Activated CD4-positive, alpha-beta T cell treated with anti-CD3 and anti-CD28 coated beads, Interleukin-2, amount 50 U/mL, for 24 hours (primary cell): ENCODE results near the gene XPC.

ENCODE experiments used
- DNase-seq, 2 donors: peaks; one replicate each; pipeline ENCODE4 v3.0.0-alpha.2; 2020; ENCODE audit warnings: low read depth in 1 of 2, low spot score in 1 of 2

XPC gene

GRCh38 chr3:14148041-14148985 is 30.1 kb downstream of the XPC start:
- no peak for DNase-seq

- no peak for DNase-seq
Observed at GRCh38 chr3:14147617-14148016, 30.8 kb downstream of the XPC start.

DNA sequence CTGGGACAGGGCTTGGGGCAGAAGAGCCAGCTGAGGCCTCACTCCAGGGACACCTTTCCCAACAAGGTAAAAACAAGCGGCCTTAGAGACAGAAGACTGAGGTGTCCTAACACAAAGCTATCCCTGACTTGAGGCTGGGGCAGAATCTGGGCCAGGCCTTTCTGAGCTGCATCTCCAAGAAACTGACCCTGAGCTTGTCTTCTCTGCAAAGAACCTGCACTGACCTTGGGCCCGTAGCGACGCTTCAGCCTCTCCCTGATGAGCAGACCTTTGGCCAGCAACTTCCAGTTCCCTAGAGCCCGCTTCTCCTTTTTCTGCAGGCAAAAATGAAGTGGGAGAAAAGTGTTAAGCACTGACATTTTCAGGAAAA is 31.4 kb downstream of the XPC start:
- DNase-seq, result no peak

- no peak for DNase-seq
Observed at GRCh38 chr3:14146381-14147065, 31.9 kb downstream of the XPC start.

- no peak for DNase-seq
Observed at GRCh38 chr3:14145670-14146380, 32.6 kb downstream of the XPC start.

DNA sequence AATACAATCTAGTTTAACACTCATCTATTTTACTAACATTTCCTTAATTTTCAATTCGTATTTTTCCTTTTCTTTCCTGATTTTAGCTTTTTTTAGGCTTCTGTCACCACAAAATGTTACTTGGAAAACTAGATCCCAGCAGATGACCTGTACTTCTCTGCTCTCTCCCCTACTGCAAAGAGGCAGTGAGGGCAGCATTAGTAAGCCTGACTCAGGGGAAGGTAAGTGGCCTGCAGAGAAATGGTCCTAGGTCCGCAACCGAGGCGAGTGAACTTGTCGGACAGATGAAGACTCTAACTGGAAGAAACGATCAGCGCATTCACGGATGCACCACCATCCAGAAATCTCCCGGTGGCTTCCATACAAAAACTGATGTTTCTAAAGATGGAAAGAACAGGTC is 33.2 kb downstream of the XPC start:
- no peak for DNase-seq

- peak in 1 of 2 donors; percentile 71 for DNase-seq
Observed at GRCh38 chr3:14144423-14145075, 33.9 kb downstream of the XPC start.

GRCh38 chr3:14143271-14144225 is 34.9 kb downstream of the XPC start:
- DNase-seq, result no peak

GRCh38 chr3:14142567-14143270 is 35.7 kb downstream of the XPC start:
- DNase-seq, result peak in 1 of 2 donors; percentile 9

GRCh38 chr3:14141602-14142341 is 36.6 kb downstream of the XPC start:
- no peak for DNase-seq

- DNase-seq, result no peak
Observed at GRCh38 chr3:14141144-14141543, 37.3 kb downstream of the XPC start.

DNA sequence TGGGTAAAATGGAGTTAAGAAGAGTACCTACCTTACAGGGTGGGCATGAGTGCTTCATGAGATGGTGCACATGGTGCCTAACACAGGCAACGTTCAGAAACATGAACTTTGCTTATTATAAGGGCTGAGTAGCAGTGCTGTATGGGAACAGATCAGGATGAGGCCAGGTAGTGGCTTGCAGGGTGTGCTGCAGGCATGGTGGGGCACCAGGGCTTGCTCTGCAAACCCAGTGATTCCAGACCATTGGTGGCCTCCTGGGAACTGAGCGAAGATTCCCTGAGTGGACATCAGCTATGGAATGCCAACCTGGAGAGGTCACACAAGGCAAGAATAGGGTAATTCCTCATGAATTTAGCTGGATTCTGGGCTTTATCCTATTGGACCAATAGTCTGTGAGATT is 37.7 kb downstream of the XPC start:
- DNase-seq, result no peak

GRCh38 chr3:14139771-14140170 is 38.6 kb downstream of the XPC start:
- no peak for DNase-seq

DNA sequence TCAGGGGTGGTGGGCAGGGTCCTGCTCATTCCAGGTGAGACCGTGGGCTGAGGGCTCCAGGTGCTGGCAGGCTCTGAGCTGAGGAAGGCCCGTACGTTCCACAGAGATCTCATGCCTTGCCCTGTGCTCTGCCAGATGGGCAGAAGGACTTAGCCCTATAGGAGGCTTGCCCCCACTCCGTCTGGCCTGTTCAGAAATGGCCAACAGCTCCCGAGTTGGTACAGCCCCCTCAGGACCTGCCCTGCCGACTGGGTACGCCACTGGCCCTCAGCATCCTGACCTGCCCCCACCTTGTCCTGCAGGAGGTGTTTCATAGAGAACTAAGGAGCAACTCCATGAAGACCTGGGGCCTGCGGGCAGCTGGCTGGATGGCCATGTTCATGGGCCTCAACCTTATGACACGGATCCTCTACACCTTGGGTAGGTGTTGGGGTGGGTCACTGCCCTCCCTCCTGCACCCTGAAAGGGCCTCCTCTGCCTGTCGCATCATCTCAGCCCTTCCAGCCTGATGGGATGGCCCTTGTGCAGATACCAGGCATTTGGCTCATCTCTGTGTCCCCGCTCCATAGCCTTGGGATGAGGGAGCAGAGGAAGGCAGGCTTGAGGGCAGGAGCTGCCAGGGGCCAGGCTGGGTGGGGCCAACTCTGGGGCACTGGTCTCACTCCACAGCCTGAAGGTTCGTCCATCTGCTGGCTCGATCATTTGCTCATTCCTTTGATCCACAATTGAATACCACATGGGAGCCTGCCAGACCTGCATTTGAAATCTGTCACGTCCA is 39.3 kb downstream of the XPC start:
- DNase-seq, result no peak

DNA sequence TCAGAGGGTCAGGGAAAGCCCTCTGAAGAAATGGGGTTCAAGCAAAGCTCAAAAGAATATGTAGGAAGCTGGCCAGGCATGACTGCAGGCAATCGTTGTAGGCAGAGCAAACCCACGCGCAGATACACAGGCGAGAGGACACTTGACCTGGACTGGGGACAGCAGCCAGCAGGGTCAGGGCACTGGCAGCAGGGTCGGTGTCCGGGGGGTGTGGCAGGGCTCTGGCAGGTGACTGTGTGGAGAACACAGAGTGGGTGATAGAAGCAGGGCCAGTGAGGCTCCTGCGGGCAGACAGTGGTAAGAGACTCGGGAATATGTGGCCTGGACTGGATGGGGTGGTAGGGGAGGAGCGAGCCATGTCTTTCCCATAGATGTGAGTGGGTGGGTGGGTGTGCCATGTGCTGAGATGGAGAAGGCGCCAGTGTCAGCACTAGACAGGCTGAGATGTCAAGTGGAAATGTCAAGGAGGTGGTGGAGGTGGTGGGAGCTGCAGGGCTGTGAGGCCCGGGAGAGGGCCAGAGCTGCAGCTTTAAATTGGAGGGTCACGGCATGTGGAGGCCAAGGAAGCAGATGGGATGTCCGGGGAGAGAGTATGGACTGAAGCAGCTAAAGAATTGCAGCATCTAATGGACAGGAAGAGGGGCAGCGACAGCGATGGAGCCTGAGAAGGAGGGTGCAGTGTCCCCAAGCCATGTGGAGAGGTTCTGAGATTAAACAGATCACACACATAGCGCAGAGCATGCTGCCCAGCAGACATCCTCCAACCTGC is 40.1 kb downstream of the XPC start:
- DNase-seq, result no peak

GRCh38 chr3:14137445-14137844 is 41.0 kb downstream of the XPC start:
- no peak for DNase-seq

DNA sequence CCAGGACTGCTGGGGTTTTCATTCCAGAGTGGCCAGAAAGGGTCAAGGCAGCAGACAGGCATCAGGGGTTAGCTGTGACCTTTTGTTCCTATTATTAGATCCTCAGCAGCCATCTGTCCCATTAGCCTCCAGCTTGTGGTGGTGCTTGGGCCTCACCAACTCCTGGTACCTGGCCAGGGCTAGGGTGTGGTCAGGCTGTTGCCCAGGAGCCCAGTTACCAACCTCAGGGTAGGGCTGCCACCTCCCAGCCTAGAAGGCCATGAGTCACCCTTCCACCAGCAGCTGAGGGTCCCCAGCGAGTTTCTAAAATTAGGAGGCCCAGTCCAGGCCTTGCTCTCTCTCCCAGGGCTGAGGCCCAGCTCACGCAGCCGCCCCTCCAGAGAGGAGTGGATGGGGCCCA is 41.4 kb downstream of the XPC start:
- no peak for DNase-seq
